GM21529 (cell line): ENCODE measurements around the gene DXO.
"Not testable (repeated sequence)": the region's sequence is repeated elsewhere in the genome, so short reads cannot be mapped to it uniquely, and the experiment has no call there.

Experiments used
- ATAC-seq: cut with Tn5 transposase; IDR thresholded peaks from one replicate; pipeline ENCODE4 v1.9.1; 2021; ENCODE audit not compliant: unreplicated experiment

DXO gene

GRCh38 chr6:31971993-31972708 lies at the start of gene DXO:
Gene DXO (minus strand): TSS chr6:31972138. CDS start chr6:31971675, 463 bp downstream.
- ATAC-seq: peak; percentile 80

DNA sequence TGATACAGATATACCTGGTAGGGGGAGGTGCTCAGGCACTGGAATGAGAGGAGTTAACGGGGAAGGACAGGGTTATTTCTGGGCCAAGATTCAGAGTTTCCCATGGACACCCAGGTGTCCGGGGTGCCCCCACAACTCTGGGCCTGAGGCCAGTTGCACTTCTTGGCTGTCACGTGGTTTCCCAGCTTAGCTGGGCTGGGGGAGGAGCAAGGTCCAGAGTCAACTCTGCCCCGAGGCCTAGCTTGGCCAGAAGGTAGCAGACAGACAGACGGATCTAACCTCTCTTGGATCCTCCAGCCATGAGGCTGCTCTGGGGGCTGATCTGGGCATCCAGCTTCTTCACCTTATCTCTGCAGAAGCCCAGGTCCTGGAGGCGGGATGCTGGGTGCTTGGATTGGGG lies 42.6 kb upstream of the DXO start, which contains the start of gene C4B:
C4B (plus strand) TSS at position 249 of the 400 bp plus-strand sequence; CDS start at position 300, 51 bp downstream.
- ATAC-seq: not testable (repeated sequence)

- ATAC-seq: not testable (repeated sequence)
Observed at GRCh38 chr6:32013738-32014137, 41.8 kb upstream of the DXO start.

- ATAC-seq: not testable (repeated sequence)
Observed at GRCh38 chr6:32012941-32013617, 41.1 kb upstream of the DXO start.

GRCh38 chr6:32010856-32011530 lies 39.1 kb upstream of the DXO start:
- ATAC-seq: not testable (repeated sequence)

GRCh38 chr6:32009537-32009936 lies 37.6 kb upstream of the DXO start:
- ATAC-seq: not testable (repeated sequence)

- not testable (repeated sequence) for ATAC-seq
Observed at GRCh38 chr6:32008616-32009015, 36.7 kb upstream of the DXO start.

DNA sequence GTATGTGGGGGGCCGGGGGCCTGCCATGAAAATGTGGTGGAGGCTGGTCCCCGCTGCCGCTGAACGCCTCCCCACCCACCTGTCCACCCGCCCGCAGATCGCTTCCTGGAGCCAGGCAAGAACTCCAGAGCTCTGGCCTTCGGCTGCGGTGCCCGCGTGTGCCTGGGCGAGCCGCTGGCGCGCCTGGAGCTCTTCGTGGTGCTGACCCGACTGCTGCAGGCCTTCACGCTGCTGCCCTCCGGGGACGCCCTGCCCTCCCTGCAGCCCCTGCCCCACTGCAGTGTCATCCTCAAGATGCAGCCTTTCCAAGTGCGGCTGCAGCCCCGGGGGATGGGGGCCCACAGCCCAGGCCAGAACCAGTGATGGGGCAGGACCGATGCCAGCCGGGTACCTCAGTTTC lies 36.1 kb upstream of the DXO start:
- ATAC-seq: not testable (repeated sequence)

DNA sequence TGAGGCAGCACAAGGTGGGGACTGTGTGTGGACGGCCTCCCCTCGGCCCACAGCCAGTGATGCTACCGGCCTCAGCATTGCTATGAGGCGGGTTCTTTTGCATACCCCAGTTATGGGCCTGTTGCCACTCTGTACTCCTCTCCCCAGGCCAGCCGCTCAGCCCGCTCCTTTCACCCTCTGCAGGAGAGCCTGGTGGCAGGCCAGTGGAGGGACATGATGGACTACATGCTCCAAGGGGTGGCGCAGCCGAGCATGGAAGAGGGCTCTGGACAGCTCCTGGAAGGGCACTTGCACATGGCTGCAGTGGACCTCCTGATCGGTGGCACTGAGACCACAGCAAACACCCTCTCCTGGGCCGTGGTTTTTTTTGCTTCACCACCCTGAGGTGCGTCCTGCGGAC lies 35.1 kb upstream of the DXO start:
- not testable (repeated sequence) for ATAC-seq

GRCh38 chr6:32005991-32006529 lies 34.1 kb upstream of the DXO start:
- not testable (repeated sequence) for ATAC-seq

DNA sequence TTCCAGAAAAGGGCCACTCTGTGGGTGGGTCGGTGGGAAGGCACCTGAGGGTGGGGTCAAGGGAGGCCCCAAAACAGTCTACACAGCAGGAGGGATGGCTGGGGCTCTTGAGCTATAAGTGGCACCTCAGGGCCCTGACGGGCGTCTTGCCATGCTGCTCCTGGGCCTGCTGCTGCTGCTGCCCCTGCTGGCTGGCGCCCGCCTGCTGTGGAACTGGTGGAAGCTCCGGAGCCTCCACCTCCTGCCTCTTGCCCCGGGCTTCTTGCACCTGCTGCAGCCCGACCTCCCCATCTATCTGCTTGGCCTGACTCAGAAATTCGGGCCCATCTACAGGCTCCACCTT lies 33.6 kb upstream of the DXO start:
- ATAC-seq: not testable (repeated sequence)

- not testable (repeated sequence) for ATAC-seq
Observed at GRCh38 chr6:32004864-32005537, 33.1 kb upstream of the DXO start.

GRCh38 chr6:32004393-32004792 lies 32.5 kb upstream of the DXO start:
- not testable (repeated sequence) for ATAC-seq

GRCh38 chr6:32003301-32003700 lies 31.4 kb upstream of the DXO start:
- ATAC-seq: not testable (repeated sequence)

DNA sequence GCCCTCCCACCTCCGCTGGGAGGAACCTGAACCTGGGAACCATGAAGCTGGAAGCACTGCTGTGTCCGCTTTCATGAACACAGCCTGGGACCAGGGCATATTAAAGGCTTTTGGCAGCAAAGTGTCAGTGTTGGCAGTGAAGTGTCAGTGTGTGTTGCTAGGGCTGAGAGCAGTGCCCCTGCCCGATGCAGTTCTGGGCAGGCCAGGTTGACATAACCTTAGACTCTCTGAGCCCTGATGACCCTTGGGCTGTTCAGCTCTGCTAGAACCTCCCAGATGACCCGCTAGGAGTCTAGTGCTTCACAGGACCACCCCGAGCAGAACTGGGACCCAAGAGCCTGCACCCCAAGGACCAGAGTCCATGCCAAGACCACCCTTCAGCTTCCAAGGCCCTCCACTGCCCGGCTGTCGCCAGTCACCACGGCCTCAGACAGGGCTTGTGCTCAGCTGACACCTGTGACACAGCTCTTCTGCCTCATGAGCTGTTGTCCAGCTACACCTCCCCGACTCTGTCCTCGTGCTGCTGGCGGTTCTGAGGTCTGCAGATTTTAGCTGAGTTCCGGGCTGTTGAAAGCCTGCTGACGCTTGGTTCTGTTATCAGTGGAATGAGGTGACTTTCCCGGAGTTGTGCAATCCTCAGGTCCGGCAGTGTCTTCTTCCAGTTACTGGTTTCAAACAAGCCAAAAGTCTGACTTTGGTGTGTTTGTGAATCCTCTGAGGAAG lies 30.8 kb upstream of the DXO start:
- ATAC-seq: not testable (repeated sequence)

- not testable (repeated sequence) for ATAC-seq
Observed at GRCh38 chr6:31996385-31996784, 24.4 kb upstream of the DXO start.

DNA sequence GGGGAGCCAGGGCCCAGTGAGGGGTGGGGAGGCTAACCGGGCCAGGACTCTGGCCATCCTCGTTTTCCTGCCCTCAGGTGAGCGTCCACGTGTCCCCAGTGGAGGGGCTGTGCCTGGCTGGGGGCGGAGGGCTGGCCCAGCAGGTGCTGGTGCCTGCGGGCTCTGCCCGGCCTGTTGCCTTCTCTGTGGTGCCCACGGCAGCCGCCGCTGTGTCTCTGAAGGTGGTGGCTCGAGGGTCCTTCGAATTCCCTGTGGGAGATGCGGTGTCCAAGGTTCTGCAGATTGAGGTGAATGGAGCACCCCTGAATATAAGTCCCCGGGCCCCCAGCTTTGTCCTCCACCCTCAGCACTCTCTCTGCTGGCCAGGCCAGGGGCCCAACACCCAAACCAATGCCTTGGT lies 22.5 kb upstream of the DXO start:
- ATAC-seq: not testable (repeated sequence)

DNA sequence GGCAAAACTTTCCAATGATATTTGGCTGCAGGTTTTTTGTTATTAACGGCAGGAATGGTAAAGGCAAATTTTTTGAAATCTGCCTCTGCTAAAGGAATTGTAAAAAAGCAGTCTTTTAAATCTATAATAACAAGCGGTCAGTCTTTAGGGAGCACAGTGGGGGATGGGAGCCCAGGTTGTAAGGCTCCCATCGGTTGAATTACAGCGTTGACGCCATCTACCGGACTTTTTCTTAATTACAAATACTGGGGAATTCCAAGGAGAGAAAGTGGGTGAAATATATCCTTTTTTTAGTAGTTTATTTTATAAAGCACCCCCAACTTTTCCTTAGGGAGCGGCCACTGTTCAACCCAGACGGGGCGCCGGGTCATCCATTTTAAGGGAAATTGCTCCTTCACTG lies 17.4 kb upstream of the DXO start:
- ATAC-seq: not testable (repeated sequence)

DNA sequence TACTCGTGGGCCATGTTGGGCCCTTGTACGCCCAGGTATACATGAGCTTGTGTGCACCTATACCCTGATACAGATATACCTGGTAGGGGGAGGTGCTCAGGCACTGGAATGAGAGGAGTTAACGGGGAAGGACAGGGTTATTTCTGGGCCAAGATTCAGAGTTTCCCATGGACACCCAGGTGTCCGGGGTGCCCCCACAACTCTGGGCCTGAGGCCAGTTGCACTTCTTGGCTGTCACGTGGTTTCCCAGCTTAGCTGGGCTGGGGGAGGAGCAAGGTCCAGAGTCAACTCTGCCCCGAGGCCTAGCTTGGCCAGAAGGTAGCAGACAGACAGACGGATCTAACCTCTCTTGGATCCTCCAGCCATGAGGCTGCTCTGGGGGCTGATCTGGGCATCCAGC lies 9.8 kb upstream of the DXO start, which contains the start of gene C4A:
C4A (plus strand) TSS at position 314 of the 400 bp plus-strand sequence; CDS start at position 365, 51 bp downstream.
- ATAC-seq: not testable (repeated sequence)

DNA sequence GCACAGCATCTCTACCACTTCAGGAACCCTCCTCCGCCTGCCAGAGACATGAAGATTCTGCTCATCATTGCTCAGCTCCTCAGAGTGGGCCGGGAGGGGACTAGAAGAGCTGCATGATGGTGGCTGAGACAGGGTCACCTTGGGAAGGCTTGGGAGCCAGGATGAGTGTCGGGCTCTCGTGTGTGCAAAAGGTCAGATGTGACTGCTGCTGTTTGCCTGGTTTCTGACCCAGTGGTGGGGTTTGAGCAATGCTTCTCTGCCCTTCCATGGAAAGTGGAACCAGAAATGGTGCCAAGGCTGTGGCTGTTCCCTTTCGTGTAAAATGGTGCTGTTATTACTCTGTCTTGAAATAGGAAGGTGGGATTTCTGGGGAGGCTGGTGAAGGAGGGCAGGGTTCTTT lies 9.1 kb upstream of the DXO start:
- ATAC-seq: not testable (repeated sequence)
